A549 (cell line): ENCODE measurements around the gene SLC4A7. TPM values are rescaled to one million over a fixed set of nuclear protein-coding genes. Genes with fewer than 3 reads are reported as not detected.

Experiments
- ATAC-seq, 2 experiments: fragments of 200-7000 bp in 1 of 2; fragments of >200 bp in 1 of 2; cut with Nextera tagmentation in 1 of 2; cut with Tn5 transposase in 1 of 2; 3 replicates each; pipeline versions ENCODE4 v1.8.0 to v1.9.1; 2018 to 2020; ENCODE audit warnings: mild to moderate bottlenecking in 1 of 2, moderate library complexity in 1 of 2
- CTCF ChIA-PET: fragments of 300-600 bp; sonication (Branson Sonifier 250); formaldehyde crosslinking; extraction: SDS; loops from one replicate; lab custom pipeline; 2021; ENCODE audit warnings: antibody characterized with exemption, inconsistent platforms; lab: Yijun Ruan, JAX
- POLR2A ChIA-PET: fragments of 350-600 bp; formaldehyde crosslinking; extraction: SDS; loops from one replicate; lab custom pipeline; 2021; ENCODE audit warnings: antibody characterized with exemption, inconsistent platforms; lab: Yijun Ruan, JAX
- DNase-seq, 2 experiments: peaks; one replicate each; pipeline versions ENCODE4 v3.0.0 to v3.0.0-alpha.2; 2011 to 2016; ENCODE audit warnings: low read depth in 1 of 2, low spot score in 1 of 2
- FAIRE-seq: peaks from 2 replicates; lab custom pipeline; 2011; peaks lifted over from hg19 to GRCh38; lab: Jason Lieb, UNC
- H3K27ac ChIP-seq, 2 experiments: fragments of >200 bp; sonication (Bioruptor Twin); formaldehyde crosslinking; 3 replicates each; pipeline ENCODE4 v1.5.1; 2016 to 2017
- H3K4me1 ChIP-seq: fragments of >200 bp; sonication (Bioruptor Twin); formaldehyde crosslinking; 3 replicates; pipeline ENCODE4 v1.6.1; 2016
- H3K4me2 ChIP-seq: fragments of >200 bp; sonication (Bioruptor Twin); formaldehyde crosslinking; 3 replicates; pipeline ENCODE4 v1.6.1; 2016
- H3K4me3 ChIP-seq: fragments of >200 bp; sonication (Bioruptor Twin); formaldehyde crosslinking; 3 replicates; pipeline ENCODE4 v1.5.1; 2016
- H3K9me3 ChIP-seq: fragments of >200 bp; sonication (Bioruptor Twin); formaldehyde crosslinking; 3 replicates; pipeline ENCODE4 v1.6.1; 2016
- ATOH8 ChIP-seq: fragments of 250-450 bp; sonication (Bioruptor Pico); IDR thresholded peaks from 2 replicates; pipeline ENCODE4 v1.5.0; 2020; ENCODE audit warnings: low read depth, mild to moderate bottlenecking, moderate library complexity
- BCL3 ChIP-seq: fragments of >200 bp; sonication (Bioruptor Twin); formaldehyde crosslinking; IDR thresholded peaks from 3 replicates; pipeline ENCODE4 v1.6.1; 2016
- BHLHE40 ChIP-seq: IDR thresholded peaks from 2 replicates; pipeline ENCODE4 v1.6.1; 2012; ENCODE audit warnings: low read depth, low read length, inconsistent platforms
- CEBPB ChIP-seq, 2 experiments: fragments of >200 bp in 1 of 2; sonication (Bioruptor Twin) in 1 of 2; formaldehyde crosslinking in 1 of 2; IDR thresholded peaks; 2 replicates each; pipeline ENCODE4 v1.6.1; 2012 to 2016
- CHD4 ChIP-seq: fragments of 200-600 bp; sonication (generic); IDR thresholded peaks from 2 replicates; pipeline ENCODE4 v1.6.1; 2016; ENCODE audit warnings: antibody characterized with exemption, mild to moderate bottlenecking, borderline replicate concordance
- CTCF ChIP-seq: fragments of >200 bp; sonication (Bioruptor Twin); formaldehyde crosslinking; IDR thresholded peaks from 3 replicates; pipeline ENCODE4 v1.5.1; 2016
- FOSB ChIP-seq: fragments of 250-450 bp; sonication (Bioruptor Pico); IDR thresholded peaks from 2 replicates; pipeline ENCODE4 v1.5.0; 2020; ENCODE audit warnings: mild to moderate bottlenecking, moderate library complexity
- HEYL ChIP-seq: fragments of 250-450 bp; sonication (Bioruptor Pico); IDR thresholded peaks from 2 replicates; pipeline ENCODE4 v1.8.0; 2021; ENCODE audit warnings: mild to moderate bottlenecking, moderate library complexity
- HMGXB4 ChIP-seq: fragments of 250-450 bp; sonication (Bioruptor Pico); IDR thresholded peaks from 2 replicates; pipeline ENCODE4 v1.5.0; 2021; ENCODE audit warnings: mild to moderate bottlenecking, moderate library complexity, borderline replicate concordance
- HOXA7 ChIP-seq: fragments of 250-450 bp; sonication (Bioruptor Pico); IDR thresholded peaks from 2 replicates; pipeline ENCODE4 v1.5.0; 2020; ENCODE audit warnings: mild to moderate bottlenecking, moderate library complexity
- KDM1A ChIP-seq: fragments of 200-600 bp; sonication (generic); IDR thresholded peaks from 2 replicates; pipeline ENCODE4 v1.6.1; 2016; ENCODE audit warnings: low read depth, mild to moderate bottlenecking
- MYC ChIP-seq: IDR thresholded peaks from 2 replicates; pipeline ENCODE4 v1.6.1; 2012; ENCODE audit warnings: mild to moderate bottlenecking, inconsistent platforms, low read length, improper control_type of control experiment, borderline replicate concordance
- NFE2L2 ChIP-seq: fragments of 150-350 bp; conservative IDR thresholded peaks from 2 replicates; pipeline ENCODE4 v1.6.1; 2014; ENCODE audit warnings: low read length
- NR3C1 ChIP-seq: fragments of >200 bp; sonication (Bioruptor Twin); formaldehyde crosslinking; IDR thresholded peaks from 3 replicates; pipeline ENCODE4 v1.6.1; 2017
- PBX3 ChIP-seq: IDR thresholded peaks from 2 replicates; pipeline ENCODE4 v1.6.1; 2012
- RAD21 ChIP-seq, 2 experiments: fragments of >200 bp in 1 of 2; sonication (Bioruptor Twin) in 1 of 2; formaldehyde crosslinking in 1 of 2; IDR thresholded peaks in 1 of 2; conservative IDR thresholded peaks in 1 of 2; 2 replicates in 1 of 2; 3 replicates in 1 of 2; pipeline ENCODE4 v1.6.1; 2012 to 2018; ENCODE audit warnings: inconsistent platforms in 1 of 2
- REST ChIP-seq: fragments of 200-600 bp; sonication (generic); IDR thresholded peaks from 2 replicates; pipeline ENCODE4 v1.6.1; 2016; ENCODE audit warnings: antibody characterized with exemption, mild to moderate bottlenecking, moderate library complexity
- SREBF2 ChIP-seq: fragments of 450-650 bp; IDR thresholded peaks from 2 replicates; pipeline ENCODE4 v1.6.1; 2014; ENCODE audit warnings: mild to moderate bottlenecking, moderate library complexity
- TP53 ChIP-seq: fragments of 250-450 bp; sonication (Bioruptor Pico); IDR thresholded peaks from 2 replicates; pipeline ENCODE4 v1.5.0; 2021; ENCODE audit warnings: mild to moderate bottlenecking, moderate library complexity
- USF2 ChIP-seq: fragments of 450-650 bp; IDR thresholded peaks from 2 replicates; pipeline ENCODE4 v1.6.1; 2014; ENCODE audit warnings: antibody characterized with exemption
- ZSCAN20 ChIP-seq: fragments of 250-450 bp; sonication (Bioruptor Pico); IDR thresholded peaks from 2 replicates; pipeline ENCODE4 v1.8.0; 2022; ENCODE audit warnings: mild to moderate bottlenecking, moderate library complexity
- WGBS: methylation state at CpG from one replicate; pipeline ENCODE4 v1.1.6; 2017; ENCODE audit errors: missing lambda C conversion rate; 5-methylcytosine and 5-hydroxymethylcytosine counted together
- polyA plus RNA-seq, 4 experiments: library from polyadenylated mRNA; depleted of rRNA in 3 of 4; stranded (reverse); fragments of >200 nt; fragmentation: RNase III in 1 of 4; extraction: RNeasy Plus Mini Kit Qiagen cat#74134 plus additional on column Dnase treatment in 1 of 4; gene quantifications; 2 replicates in 3 of 4; 3 replicates in 1 of 4; pipeline ENCODE4 v1.2.3, GENCODE V29; 2011 to 2017

SLC4A7 gene
- polyA plus RNA-seq, 2 of the 4 experiments (the other 2 are of a cell fraction): 35.1 to 70.2 TPM

GRCh38 chr3:27509376-27509775 is 25.2 kb upstream of the SLC4A7 start (continued):
- TF ChIP-seq HMGXB4 (no peak), HOXA7 (CRISPR knock-in tag) (no peak), BCL3 (no peak), ZSCAN20 (CRISPR knock-in tag) (no peak)

- 81% methylated on average over 2 of the region's 2 CpGs for WGBS
- FAIRE-seq (no peak), ATAC-seq (no peak), DNase-seq (no peak)
- Histone ChIP-seq H3K4me2 (no peak overlapping the region), H3K27ac (no peak overlapping the region; a peak in 1 of 6 replicates), H3K9me3 (no peaks in the 10 kb centered on the region), H3K4me1 (peaks cover 30% of the 10 kb centered on the region), H3K4me3 (no peak overlapping the region)
- ChIA-PET POLR2A (no interaction called here), CTCF (no interaction called here)
- no peak for TF ChIP-seq KDM1A
- TF ChIP-seq NR3C1: no peak
- TF ChIP-seq NFE2L2: no peak
- TF ChIP-seq SREBF2: no peak
- TF ChIP-seq REST: no peak
- TF ChIP-seq PBX3: no peak
- no peak for TF ChIP-seq CTCF
- TF ChIP-seq CHD4: no peak
- no peak for TF ChIP-seq CEBPB (IDR thresholded peaks at IDR 0.05)
- TF ChIP-seq BCL3: no peak
- no peak for TF ChIP-seq FOSB (CRISPR knock-in tag)
- no peak for TF ChIP-seq BHLHE40
- TF ChIP-seq HEYL (CRISPR knock-in tag): no peak
- TF ChIP-seq RAD21 (conservative IDR thresholded peaks at IDR 0.05 in 1 of 2, IDR thresholded peaks at IDR 0.05 in 1 of 2): no peak
- no peak for TF ChIP-seq TP53 (CRISPR knock-in tag)
- TF ChIP-seq HOXA7 (CRISPR knock-in tag): no peak
- no peak for TF ChIP-seq MYC
- no peak for TF ChIP-seq USF2
- TF ChIP-seq ATOH8 (CRISPR knock-in tag): no peak
Measured at GRCh38 chr3:27508424-27508823, 24.2 kb upstream of the SLC4A7 start.
